ENCODE measurements around the gene UGT1A10. TPM values are rescaled to one million over a fixed set of nuclear protein-coding genes. Genes with fewer than 3 reads are reported as not detected.

UGT1A10 gene
- total RNA-seq, 1 donor, result not detected

DNA sequence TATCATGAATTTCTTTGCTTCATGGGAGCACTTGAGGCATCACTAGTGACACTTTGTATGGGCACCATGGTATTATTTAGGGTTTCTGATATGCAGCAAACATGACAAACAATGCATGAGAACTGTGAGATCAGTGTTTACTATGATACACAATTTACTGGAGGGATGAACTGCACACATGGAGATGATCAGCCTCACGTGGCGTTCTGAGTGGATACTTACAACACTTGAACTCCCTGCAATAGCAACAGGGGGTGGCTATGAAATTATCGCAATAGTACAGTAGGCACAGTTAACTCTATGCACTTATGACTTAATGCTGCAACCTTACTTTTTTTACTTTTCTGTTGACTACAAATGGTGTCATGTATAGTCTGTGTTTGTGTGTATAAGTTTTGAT is 37.3 kb upstream of the UGT1A10 start:
- Histone ChIP-seq H3K36me3 (ENCODE audit: insufficient read depth, low read length) (no peaks in the 10 kb centered on the region), H3K9me3 (ENCODE audit: low read depth, low read length) (no peaks in the 10 kb centered on the region), H2AFZ (ENCODE audit: low read length) (no peak overlapping the region), H3K79me2 (ENCODE audit: insufficient read depth, low read length) (no peaks in the 10 kb centered on the region), H3K4me3 (ENCODE audit: insufficient read depth, low read length) (no peak overlapping the region), H3K4me1 (ENCODE audit: insufficient read depth, low read length) (no peaks in the 10 kb centered on the region), H3K4me2 (ENCODE audit: insufficient read depth, low read length) (no peak overlapping the region), H3K27me3 (ENCODE audit: insufficient read depth, low read length) (peaks cover 10% of the 10 kb centered on the region), H3K27ac (ENCODE audit: low read depth, low read length) (no peak overlapping the region), H4K20me1 (ENCODE audit: insufficient read depth, low read length) (no peaks in the 10 kb centered on the region)
- no peak for TF ChIP-seq CTCF (IDR thresholded peaks at IDR 0.05; ENCODE audit: extremely low read depth, low read depth, low read length)
- no peak for DNase-seq (ENCODE audit: insufficient read length, low spot score, missing footprints)

GRCh38 chr2:233600386-233600785 is 35.9 kb upstream of the UGT1A10 start:
- Histone ChIP-seq H3K4me3 (ENCODE audit: insufficient read depth, low read length) (no peak overlapping the region), H3K36me3 (ENCODE audit: insufficient read depth, low read length) (no peaks in the 10 kb centered on the region), H3K4me1 (ENCODE audit: insufficient read depth, low read length) (no peaks in the 10 kb centered on the region), H2AFZ (ENCODE audit: low read length) (no peak overlapping the region), H3K27ac (ENCODE audit: low read depth, low read length) (no peak overlapping the region), H4K20me1 (ENCODE audit: insufficient read depth, low read length) (no peaks in the 10 kb centered on the region), H3K4me2 (ENCODE audit: insufficient read depth, low read length) (no peak overlapping the region), H3K79me2 (ENCODE audit: insufficient read depth, low read length) (no peaks in the 10 kb centered on the region), H3K27me3 (ENCODE audit: insufficient read depth, low read length) (peaks cover 10% of the 10 kb centered on the region), H3K9me3 (ENCODE audit: low read depth, low read length) (no peaks in the 10 kb centered on the region)
- no peak for DNase-seq (ENCODE audit: insufficient read length, low spot score, missing footprints)
- TF ChIP-seq CTCF (IDR thresholded peaks at IDR 0.05; ENCODE audit: extremely low read depth, low read depth, low read length), result no peak

DNA sequence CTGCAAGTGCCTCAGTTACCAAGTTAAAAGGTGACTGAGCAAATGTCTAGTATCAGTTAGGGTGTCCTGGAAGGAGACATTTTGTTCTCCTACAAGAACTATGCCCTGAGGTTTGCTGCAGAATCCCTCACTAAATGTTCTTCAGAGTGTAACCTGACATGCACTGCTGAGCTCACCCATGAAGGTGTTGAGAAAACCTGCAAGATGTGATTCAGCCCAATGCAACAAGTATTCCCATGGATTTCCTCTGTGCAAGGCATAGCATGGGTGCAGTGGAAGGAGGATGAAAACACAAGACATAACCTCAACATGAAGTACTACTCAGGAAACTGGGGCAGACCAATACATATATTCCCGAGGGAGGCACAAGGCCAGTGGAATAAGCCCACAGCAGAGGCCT is 34.2 kb upstream of the UGT1A10 start:
- no peak for DNase-seq (ENCODE audit: insufficient read length, low spot score, missing footprints)
- Histone ChIP-seq H2AFZ (ENCODE audit: low read length) (no peak overlapping the region), H3K27me3 (ENCODE audit: insufficient read depth, low read length) (peaks cover 9% of the 10 kb centered on the region), H4K20me1 (ENCODE audit: insufficient read depth, low read length) (no peaks in the 10 kb centered on the region), H3K27ac (ENCODE audit: low read depth, low read length) (no peak overlapping the region), H3K4me2 (ENCODE audit: insufficient read depth, low read length) (no peak overlapping the region), H3K4me3 (ENCODE audit: insufficient read depth, low read length) (no peak overlapping the region), H3K36me3 (ENCODE audit: insufficient read depth, low read length) (no peaks in the 10 kb centered on the region), H3K79me2 (ENCODE audit: insufficient read depth, low read length) (no peaks in the 10 kb centered on the region), H3K4me1 (ENCODE audit: insufficient read depth, low read length) (no peaks in the 10 kb centered on the region), H3K9me3 (ENCODE audit: low read depth, low read length) (no peaks in the 10 kb centered on the region)
- no peak for TF ChIP-seq CTCF (IDR thresholded peaks at IDR 0.05; ENCODE audit: extremely low read depth, low read depth, low read length)

- Histone ChIP-seq H3K27ac (ENCODE audit: low read depth, low read length) (no peak overlapping the region), H3K4me2 (ENCODE audit: insufficient read depth, low read length) (no peak overlapping the region), H3K4me1 (ENCODE audit: insufficient read depth, low read length) (no peaks in the 10 kb centered on the region), H3K79me2 (ENCODE audit: insufficient read depth, low read length) (no peaks in the 10 kb centered on the region), H3K36me3 (ENCODE audit: insufficient read depth, low read length) (no peaks in the 10 kb centered on the region), H4K20me1 (ENCODE audit: insufficient read depth, low read length) (no peaks in the 10 kb centered on the region), H3K27me3 (ENCODE audit: insufficient read depth, low read length) (peaks cover 4% of the 10 kb centered on the region), H2AFZ (ENCODE audit: low read length) (no peak overlapping the region), H3K9me3 (ENCODE audit: low read depth, low read length) (no peaks in the 10 kb centered on the region), H3K4me3 (ENCODE audit: insufficient read depth, low read length) (no peak overlapping the region)
- TF ChIP-seq CTCF (IDR thresholded peaks at IDR 0.05; ENCODE audit: extremely low read depth, low read depth, low read length), result no peak
- no peak for DNase-seq (ENCODE audit: insufficient read length, low spot score, missing footprints)
Measured at GRCh38 chr2:233603520-233603919, 32.7 kb upstream of the UGT1A10 start.

Measured in osteoblast (primary cell).